GM12878 (cell line): ENCODE data around the gene KLF18. TPM values are rescaled to one million over a fixed set of nuclear protein-coding genes. Genes with fewer than 3 reads are reported as not detected.

Experiments used
- ATAC-seq: fragments of 200-7000 bp; cut with Tn5 transposase; 3 replicates; pipeline ENCODE4 v1.9.1; 2020; ENCODE audit warnings: mild to moderate bottlenecking, moderate library complexity
- Bru-seq: library from RNA; stranded (reverse); fragments of 400-500 nt; gene quantifications from one replicate; lab custom pipeline; 2021; lab: Mats Ljungman, UMichigan
- BruChase-seq, 2 experiments: library from RNA; stranded (reverse); fragments of 400-500 nt; gene quantifications; one replicate each; lab custom pipeline; 2021; lab: Mats Ljungman, UMichigan
- BruUV-seq: library from RNA; stranded (reverse); fragments of 400-500 nt; replicated peaks from 2 replicates; lab custom pipeline; 2021; lab: Mats Ljungman, UMichigan
- CTCF ChIA-PET: fragments of 300-600 bp; sonication (Branson Sonifier 250); formaldehyde crosslinking; extraction: SDS; loops from one replicate; lab custom pipeline; 2021; ENCODE audit warnings: inconsistent platforms; lab: Yijun Ruan, JAX
- POLR2A ChIA-PET: fragments of 350-600 bp; formaldehyde crosslinking; extraction: SDS; loops from one replicate; lab custom pipeline; 2021; ENCODE audit warnings: inconsistent platforms; lab: Charles Lee
- RAD21 ChIA-PET: fragments of 300-600 bp; sonication (Branson Sonifier 250); formaldehyde crosslinking; loops from one replicate; lab custom pipeline; 2023; ENCODE audit warnings: antibody characterized with exemption; ENCODE audit not compliant: unreplicated experiment; lab: Charles Lee
- SMC1A ChIA-PET: fragments of 300-600 bp; sonication (Branson Sonifier 250); formaldehyde crosslinking; loops from one replicate; lab custom pipeline; 2023; ENCODE audit not compliant: unreplicated experiment, uncharacterized antibody; lab: Charles Lee
- DNase-seq: peaks from one replicate; pipeline ENCODE4 v3.0.0-alpha.2; 2011; ENCODE audit warnings: low read depth, low spot score
- FAIRE-seq: peaks from 3 replicates; lab custom pipeline; 2011; peaks lifted over from hg19 to GRCh38; lab: Jason Lieb, UNC
- H2AFZ ChIP-seq: 2 replicates; pipeline ENCODE4 v1.6.0; 2011; ENCODE audit warnings: low read depth, low read length, control low read depth; ENCODE audit not compliant: control insufficient read depth
- H3K27ac ChIP-seq: 2 replicates; pipeline ENCODE4 v1.5.1; 2011; ENCODE audit warnings: control low read depth; ENCODE audit not compliant: control insufficient read depth, insufficient read depth
- H3K27me3 ChIP-seq, 2 experiments: replicated peaks in 1 of 2; 2 replicates each; pipeline versions ENCODE4 v1.6.0 to v1.6.1; 2011; ENCODE audit warnings: low read length in 1 of 2; ENCODE audit not compliant: control insufficient read depth in 2 of 2, insufficient read depth in 2 of 2
- H3K36me3 ChIP-seq, 2 experiments: 2 replicates each; pipeline ENCODE4 v1.5.1; 2011; ENCODE audit warnings: low read length in 1 of 2; ENCODE audit not compliant: control insufficient read depth in 2 of 2, insufficient read depth in 2 of 2
- H3K4me1 ChIP-seq: 2 replicates; pipeline ENCODE4 v1.6.1; 2011; ENCODE audit warnings: mild to moderate bottlenecking, low read length, moderate library complexity, mixed read lengths; ENCODE audit not compliant: control insufficient read depth, insufficient read depth
- H3K4me2 ChIP-seq: 2 replicates; pipeline ENCODE4 v1.6.0; 2011; ENCODE audit warnings: control low read depth; ENCODE audit not compliant: control insufficient read depth, insufficient read depth
- H3K4me3 ChIP-seq: fragments of 200-600 bp; sonication (generic); 2 replicates; pipeline ENCODE4 v1.5.1; 2016
- H3K79me2 ChIP-seq: 2 replicates; pipeline ENCODE4 v1.6.0; 2011; ENCODE audit warnings: low read length; ENCODE audit not compliant: control insufficient read depth, insufficient read depth
- H3K9ac ChIP-seq: 2 replicates; pipeline ENCODE4 v1.8.0; 2011; ENCODE audit warnings: low read length, control low read depth, mixed read lengths; ENCODE audit not compliant: control insufficient read depth, insufficient read depth
- H3K9me3 ChIP-seq: replicated peaks from 3 replicates; pipeline ENCODE4 v1.5.1; 2011; ENCODE audit warnings: mild to moderate bottlenecking, low read length; ENCODE audit not compliant: control insufficient read depth, insufficient read depth
- H4K20me1 ChIP-seq: 2 replicates; pipeline ENCODE4 v1.6.0; 2011; ENCODE audit not compliant: control insufficient read depth, insufficient read depth
- ATF2 ChIP-seq: IDR thresholded peaks from 2 replicates; pipeline ENCODE4 v1.6.1; 2012; ENCODE audit warnings: low read length, inconsistent platforms
- CBFB ChIP-seq: IDR thresholded peaks from 2 replicates; pipeline ENCODE4 v1.6.1; 2016; ENCODE audit warnings: antibody characterized with exemption, low read depth
- CEBPB ChIP-seq, 2 experiments: fragments of 150-350 bp in 1 of 2; IDR thresholded peaks; 2 replicates each; pipeline ENCODE4 v1.6.1; 2012 to 2014; ENCODE audit warnings: low read depth in 2 of 2, low read length in 2 of 2, borderline replicate concordance in 1 of 2, inconsistent platforms in 1 of 2
- CTCF ChIP-seq, 3 experiments: IDR thresholded peaks in 2 of 3; conservative IDR thresholded peaks in 1 of 3; 2 replicates each; pipeline ENCODE4 v1.5.1; 2011; ENCODE audit warnings: low read depth in 3 of 3, low read length in 3 of 3, mild to moderate bottlenecking in 3 of 3, control low read depth in 2 of 3, moderate library complexity in 2 of 3, inconsistent platforms in 1 of 3, mixed read lengths in 1 of 3; ENCODE audit not compliant: control insufficient read depth in 2 of 3, insufficient read depth in 1 of 3; ENCODE audit errors: extremely low read depth in 1 of 3
- EP300 ChIP-seq, 2 experiments: fragments of 150-350 bp in 1 of 2; IDR thresholded peaks; 2 replicates each; pipeline ENCODE4 v1.6.1; 2011 to 2012; ENCODE audit warnings: low read depth in 2 of 2, low read length in 2 of 2, borderline replicate concordance in 1 of 2, improper control_type of control experiment in 1 of 2, inconsistent platforms in 1 of 2; ENCODE audit not compliant: control insufficient read depth in 1 of 2
- JUNB ChIP-seq: IDR thresholded peaks from 2 replicates; pipeline ENCODE4 v1.6.1; 2016; ENCODE audit warnings: antibody characterized with exemption, mild to moderate bottlenecking
- NBN ChIP-seq: fragments of 450-650 bp; IDR thresholded peaks from 2 replicates; pipeline ENCODE4 v1.6.1; 2016
- PML ChIP-seq: IDR thresholded peaks from 2 replicates; pipeline ENCODE4 v1.6.1; 2012; ENCODE audit warnings: low read length, inconsistent platforms
- SIX5 ChIP-seq: IDR thresholded peaks from 2 replicates; pipeline ENCODE4 v1.6.1; 2011; ENCODE audit warnings: mild to moderate bottlenecking, low read depth, low read length, moderate library complexity; ENCODE audit not compliant: severe bottlenecking
- SREBF1 ChIP-seq: IDR thresholded peaks from 2 replicates; pipeline ENCODE4 v1.6.1; 2012; ENCODE audit warnings: mild to moderate bottlenecking, low read length
- SRF ChIP-seq, 2 experiments: IDR thresholded peaks; 2 replicates each; pipeline ENCODE4 v1.6.1; 2011; ENCODE audit warnings: low read depth in 2 of 2, low read length in 2 of 2, mild to moderate bottlenecking in 1 of 2, moderate library complexity in 1 of 2
- USF1 ChIP-seq: IDR thresholded peaks from 2 replicates; pipeline ENCODE4 v1.6.1; 2011; ENCODE audit warnings: borderline replicate concordance, low read depth, mild to moderate bottlenecking, moderate library complexity, mixed read lengths, low read length; ENCODE audit not compliant: insufficient read depth; ENCODE audit errors: extremely low read length
- ZNF622 ChIP-seq: fragments of 450-650 bp; IDR thresholded peaks from 2 replicates; pipeline ENCODE4 v1.6.1; 2017; ENCODE audit warnings: mild to moderate bottlenecking, inconsistent platforms
- WGBS: methylation state at CpG from one replicate; pipeline ENCODE4 v1.1.6; 2016; ENCODE audit warnings: low lambda C conversion rate; ENCODE audit not compliant: insufficient replicate concordance, insufficient coverage; ENCODE audit errors: missing lambda C conversion rate; 5-methylcytosine and 5-hydroxymethylcytosine counted together
- in situ Hi-C: fragments of 300-500 bp; cut with MboI; formaldehyde crosslinking; loops from 9 replicates; pipeline ENCODE4 v1.14.3; 2018; ENCODE audit warnings: mixed read lengths
- intact Hi-C: fragments of 100-400 bp; cut with micrococcal nuclease; formaldehyde crosslinking; loops from one replicate; pipeline ENCODE4 v1.14.2; 2022; ENCODE audit not compliant: unreplicated experiment
- long read RNA-seq, 2 experiments: library from polyadenylated mRNA; unstranded; transcript quantifications; one replicate each; pipeline ENCODE4 v2.0.0, GENCODE V29; 2019 to 2020
- polyA minus RNA-seq, 3 experiments: library from RNA; depleted of rRNA, polyadenylated mRNA; stranded (reverse); fragments of >200 nt; gene quantifications; 2 replicates each; pipeline ENCODE4 v1.2.3, GENCODE V29; 2011
- polyA plus RNA-seq, 11 experiments: library from polyadenylated mRNA; depleted of rRNA in 4 of 11; unstranded in 6 of 11; stranded (reverse) in 5 of 11; fragments of >200 nt; fragmentation: Nextera tagmentation in 4 of 11; fragmentation: Illumina TruSeq in 1 of 11; extraction: Ambion mirVana in 4 of 11; extraction: Trizol in 1 of 11; gene quantifications; 1 replicate in 1 of 11; 2 replicates in 10 of 11; pipeline versions ENCODE4 v1.2.1 to v1.2.3, GENCODE V29; 2011 to 2016; ENCODE audit warnings: inconsistent platforms in 2 of 11, missing spikeins in 2 of 11, low read depth in 1 of 11
- total RNA-seq, 4 experiments: library from RNA; depleted of rRNA in 3 of 4; stranded (reverse); fragments of >200 nt in 3 of 4; fragmentation: Illumina TruSeq in 1 of 4; extraction: Trizol in 1 of 4; gene quantifications; 2 replicates each; pipeline versions ENCODE4 v1.2.1 to v1.2.3, GENCODE V29; 2013 to 2021

The KLF18 gene
- total RNA-seq (2013; cell fraction: nucleolus; rRNA removed): not detected in 2 replicates
- total RNA-seq (2014; rRNA removed) (not detected in 2 replicates), total RNA-seq (2014; rRNA removed; fragmentation: Illumina TruSeq; extraction: Trizol) (not detected in 2 replicates), total RNA-seq (2021) (not detected in 2 replicates), polyA plus RNA-seq (2011; rRNA removed) (not detected in 2 replicates), polyA plus RNA-seq (2014; fragmentation: Illumina TruSeq; extraction: Trizol) (not detected in 2 replicates), polyA plus RNA-seq (2014; fragmentation: Nextera tagmentation; extraction: Ambion mirVana) (not detected), polyA plus RNA-seq (2014; rRNA removed) (not detected in 2 replicates), polyA plus RNA-seq (2016; fragmentation: Nextera tagmentation; extraction: Ambion mirVana) (not detected), polyA minus RNA-seq (2011; rRNA and poly(A)+ RNA removed) (not detected in 2 replicates), Bru-seq, nascent RNA (not detected), BruChase-seq, experiment 1, labeled RNA remaining after a 6-hour chase (not detected), BruChase-seq, experiment 2, labeled RNA remaining after a 2-hour chase (not detected)
- not detected for polyA plus RNA-seq (2011; ENCODE audit: low read depth)
- 0.01 TPM in 1 of 2 replicates, not detected in the other for polyA plus RNA-seq (2011; cell fraction: cytosol; rRNA removed)
- not detected in 2 replicates for polyA plus RNA-seq (2011; cell fraction: nucleus; rRNA removed)
- not detected in 2 replicates for polyA plus RNA-seq (2012)
- polyA minus RNA-seq (2011; cell fraction: cytosol; rRNA and poly(A)+ RNA removed): not detected in 2 replicates
- not detected in 2 replicates for polyA minus RNA-seq (2011; cell fraction: nucleus; rRNA and poly(A)+ RNA removed)
- long read RNA-seq, experiment 1: 0 reads
- long read RNA-seq, experiment 2: 0 reads

GRCh38 chr1:44141531-44141930, at the start of gene KLF18:
TSS of gene KLF18 (minus strand) at chr1:44141631. CDS start at chr1:44141631, 0 bp downstream.
- no peak within 1 kb of the TSS for H3K4me2 ChIP-seq
- no peak within 1 kb of the TSS for H3K4me3 ChIP-seq
- no peak for DNase-seq
- ChIA-PET POLR2A (no interaction called here), CTCF (no interaction called here), RAD21 (no interaction called here), SMC1A (no interaction called here)
- H4K20me1 ChIP-seq: no peaks in the 10 kb centered on the region
- no peak within 1 kb of the TSS for H3K9ac ChIP-seq
- WGBS: 0% methylated on average over 1 of the region's 1 CpG
- no peaks in the 10 kb centered on the region for H3K36me3 ChIP-seq
- H3K9me3 ChIP-seq: no peaks in the 10 kb centered on the region; the same call in 1 of the 3 replicates
- no peak within 1 kb of the TSS for H2AFZ ChIP-seq
- no peak for FAIRE-seq
- no TSS peak for BruUV-seq
- no peaks in the 10 kb centered on the region for H3K79me2 ChIP-seq
- in situ Hi-C loops: no loop called here
- ATAC-seq: no peak
- H3K27me3 ChIP-seq: no peaks in the 10 kb centered on the region
- intact Hi-C loops: no loop called here
- no peaks in the 10 kb centered on the region for H3K4me1 ChIP-seq
- H3K27ac ChIP-seq: no peak within 1 kb of the TSS
- TF ChIP-seq EP300 (IDR thresholded peaks at IDR 0.05; ENCODE audit: borderline replicate concordance in 1 of 2, control insufficient read depth in 1 of 2, low read depth in 2 of 2, low read length in 2 of 2) (no peak), ZNF622 (no peak), PML (no peak), USF1 (no peak), ATF2 (no peak), SIX5 (no peak), NBN (no peak), SRF (IDR thresholded peaks at IDR 0.05; ENCODE audit: low read depth in 2 of 2, low read length in 2 of 2) (no peak), CBFB (no peak), JUNB (no peak), SREBF1 (no peak), CTCF (IDR thresholded peaks at IDR 0.05 in 2 of 3, conservative IDR thresholded peaks at IDR 0.05 in 1 of 3; ENCODE audit: control insufficient read depth in 2 of 3, extremely low read depth in 1 of 3, insufficient read depth in 1 of 3, low read depth in 3 of 3, low read length in 3 of 3) (no peak), CEBPB (IDR thresholded peaks at IDR 0.05; ENCODE audit: borderline replicate concordance in 1 of 2, low read depth in 2 of 2, low read length in 2 of 2) (no peak)
